Calu3 (cell line): ENCODE measurements around the gene FAM43A. TPM values are rescaled to one million over a fixed set of nuclear protein-coding genes. Genes with fewer than 3 reads are reported as not detected.
A peak's percentile ranks its signal among the peaks of the same experiment; 100 is the strongest.

ENCODE experiments used
- BruUV-seq: library from RNA; stranded (reverse); fragments of 400-500 nt; replicated peaks from 2 replicates; lab custom pipeline; 2021; lab: Mats Ljungman, UMichigan
- CTCF ChIA-PET: fragments of 300-600 bp; sonication (Branson Sonifier 250); formaldehyde crosslinking; loops from one replicate; lab custom pipeline; 2022; ENCODE audit warnings: antibody characterized with exemption; lab: Charles Lee
- DNase-seq: peaks from one replicate; pipeline ENCODE4 v3.0.0; 2022
- H3K27ac Mint-ChIP-seq: one replicate; pipeline ENCODE4 v1.8.0; 2022; ENCODE audit warnings: mixed read lengths; ENCODE audit not compliant: unreplicated experiment
- H3K27me3 Mint-ChIP-seq: one replicate; pipeline ENCODE4 v1.8.0; 2022; ENCODE audit warnings: mixed read lengths; ENCODE audit not compliant: unreplicated experiment
- H3K36me3 Mint-ChIP-seq: one replicate; pipeline ENCODE4 v1.8.0; 2022; ENCODE audit warnings: mild to moderate bottlenecking, moderate library complexity, mixed read lengths; ENCODE audit not compliant: insufficient read depth, unreplicated experiment
- H3K4me1 Mint-ChIP-seq: one replicate; pipeline ENCODE4 v1.8.0; 2022; ENCODE audit warnings: mild to moderate bottlenecking, low read depth, mixed read lengths; ENCODE audit not compliant: unreplicated experiment
- H3K4me3 Mint-ChIP-seq: one replicate; pipeline ENCODE4 v1.8.0; 2022; ENCODE audit warnings: mild to moderate bottlenecking, low read depth, moderate library complexity, mixed read lengths; ENCODE audit not compliant: unreplicated experiment
- H3K9me3 Mint-ChIP-seq: one replicate; pipeline ENCODE4 v1.8.0; 2022; ENCODE audit warnings: low read depth, mixed read lengths; ENCODE audit not compliant: unreplicated experiment
- CTCF ChIP-seq: fragments of 200-600 bp; IDR thresholded peaks from one replicate; pipeline ENCODE4 v1.8.0; 2022; ENCODE audit warnings: antibody characterized with exemption; ENCODE audit not compliant: unreplicated experiment
- intact Hi-C: fragments of 100-400 bp; cut with micrococcal nuclease; formaldehyde crosslinking; loops from one replicate; pipeline ENCODE4 v1.10.0; 2022; ENCODE audit not compliant: unreplicated experiment
- total RNA-seq: library from RNA; stranded (reverse); gene quantifications from 2 replicates; pipeline ENCODE4 v1.2.3, GENCODE V29; 2022

The FAM43A gene
- total RNA-seq, 1 experiment from 2014 or later, result 1.8 TPM

- no peaks in the 10 kb centered on the region for H3K27me3 Mint-ChIP-seq
- intact Hi-C loops, result no loop called here
- no peak for TF ChIP-seq CTCF
- H3K27ac Mint-ChIP-seq, result no peak overlapping the region
- BruUV-seq, result no TSS peak
- DNase-seq, result no peak
- H3K36me3 Mint-ChIP-seq, result peaks cover 5% of the 10 kb centered on the region
- H3K4me1 Mint-ChIP-seq, result peaks cover 18% of the 10 kb centered on the region
- H3K9me3 Mint-ChIP-seq, result no peaks in the 10 kb centered on the region
- no peak overlapping the region for H3K4me3 Mint-ChIP-seq
- CTCF ChIA-PET, result interaction anchor here (1.8 kb wide), 1 partner anchor 21 kb away, joined by 6 read pairs; no protein-coding TSS in a partner anchor
Observed at GRCh38 chr3:194714137-194714455, 28.4 kb downstream of the FAM43A start.

- Mint-ChIP-seq H3K4me3 (no peak overlapping the region), H3K9me3 (no peaks in the 10 kb centered on the region), H3K27me3 (no peaks in the 10 kb centered on the region), H3K4me1 (peaks cover 18% of the 10 kb centered on the region), H3K36me3 (peaks cover 5% of the 10 kb centered on the region), H3K27ac (no peak overlapping the region)
- intact Hi-C loops, result no loop called here
- CTCF ChIA-PET, result interaction anchor here (0.5 to 1.8 kb wide), 3 partner anchors 21 to 60 kb away, joined by 3 to 6 read pairs (median 3); no protein-coding TSS in a partner anchor
- no peak for TF ChIP-seq CTCF
- DNase-seq, result no peak
- no TSS peak for BruUV-seq
Observed at GRCh38 chr3:194714564-194714963, 28.9 kb downstream of the FAM43A start.

GRCh38 chr3:194715022-194715800, 29.5 kb downstream of the FAM43A start:
- Mint-ChIP-seq H3K4me1 (peaks cover 18% of the 10 kb centered on the region), H3K9me3 (no peaks in the 10 kb centered on the region), H3K36me3 (peaks cover 5% of the 10 kb centered on the region), H3K27ac (no peak overlapping the region), H3K27me3 (no peaks in the 10 kb centered on the region), H3K4me3 (no peak overlapping the region)
- DNase-seq, result peak; percentile 26
- intact Hi-C loops, result no loop called here
- BruUV-seq, result no TSS peak
- no peak for TF ChIP-seq CTCF
- CTCF ChIA-PET, result interaction anchor here (0.5 to 1.8 kb wide), 4 partner anchors 20 to 61 kb away, joined by 3 to 6 read pairs (median 3); no protein-coding TSS in a partner anchor

- no peaks in the 10 kb centered on the region for H3K27me3 Mint-ChIP-seq
- BruUV-seq, result no TSS peak
- CTCF ChIA-PET, result interaction anchor here (0.6 kb wide), 1 partner anchor 12 kb away, joined by 3 read pairs; no protein-coding TSS in a partner anchor
- H3K4me1 Mint-ChIP-seq, result peaks cover 10% of the 10 kb centered on the region
- TF ChIP-seq CTCF, result no peak
- no peak overlapping the region for H3K27ac Mint-ChIP-seq
- H3K4me3 Mint-ChIP-seq, result no peak overlapping the region
- H3K9me3 Mint-ChIP-seq, result no peaks in the 10 kb centered on the region
- intact Hi-C loops, result no loop called here
- no peak for DNase-seq
- no peaks in the 10 kb centered on the region for H3K36me3 Mint-ChIP-seq
Observed at GRCh38 chr3:194718079-194718478, 32.4 kb downstream of the FAM43A start.
